ACHN (cell line): ENCODE measurements around the gene ECEL1.

Experiments used
- DNase-seq: peaks from one replicate; pipeline ENCODE4 v3.0.0-alpha.2; 2015
- in situ Hi-C: cut with HindIII; loops from 2 replicates; pipeline ENCODE4 v1.10.0; 2017; ENCODE audit warnings: low sequenced_read_pairs, low pct_ligation_motif_present, low pct_unique_long_range_greater_than_20kb

The ECEL1 gene

DNA sequence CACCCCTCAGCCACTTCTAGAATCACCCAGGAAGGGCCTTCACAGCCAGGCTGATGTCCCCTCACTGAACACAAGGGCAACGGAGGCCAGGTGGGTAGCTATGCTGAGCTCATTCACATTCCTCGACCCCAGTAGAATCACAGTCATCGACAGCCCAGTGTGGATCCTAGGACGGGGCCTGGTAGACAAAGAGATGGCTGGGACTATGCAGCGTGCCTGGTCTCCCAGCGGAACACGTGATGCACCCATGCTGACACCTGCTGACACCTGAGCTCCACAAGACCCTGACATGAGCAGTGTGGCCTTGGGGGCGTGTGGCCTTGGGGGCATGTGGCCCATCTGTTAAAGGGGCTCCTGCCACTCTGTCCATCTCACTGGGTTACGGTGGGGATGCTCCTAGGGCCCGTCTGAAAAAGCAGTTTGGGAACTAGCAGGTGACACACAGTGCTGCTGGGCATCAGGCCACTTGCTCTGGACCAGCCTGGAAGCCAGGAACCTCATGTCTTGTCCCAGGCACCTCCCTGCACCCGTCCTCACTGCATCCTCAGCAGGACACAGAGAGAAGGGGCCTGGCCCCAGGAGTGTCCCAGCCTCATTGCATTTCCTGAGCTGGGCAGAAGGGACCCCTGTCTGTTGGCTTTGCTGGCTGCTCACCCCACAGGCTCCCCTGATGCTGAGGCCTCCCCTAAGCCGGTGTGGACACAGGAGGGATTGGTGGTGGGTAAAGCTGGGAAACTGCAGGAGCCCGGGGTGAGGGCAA lies 9.7 kb downstream of the ECEL1 start:
- no peak for DNase-seq
- in situ Hi-C loops: no loop called here

DNA sequence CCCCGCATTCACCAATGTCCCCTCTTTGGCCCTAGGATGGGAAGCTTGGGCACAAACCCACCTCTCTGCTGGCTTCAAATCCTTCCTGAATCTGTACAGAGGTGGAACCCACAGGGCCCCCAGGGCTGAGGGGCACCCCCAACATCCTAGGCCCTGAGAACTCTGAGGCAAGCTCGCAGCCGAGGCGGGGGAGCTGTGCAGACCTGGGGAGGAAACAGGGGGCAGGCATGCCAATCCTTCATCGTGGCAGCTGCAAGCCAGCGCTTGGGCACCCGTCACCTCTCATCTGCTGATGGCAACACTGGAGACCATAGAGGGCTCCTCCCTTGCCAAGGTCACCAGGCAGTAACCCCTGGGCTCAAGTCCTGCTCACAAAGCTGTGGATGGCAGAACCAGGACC lies 10.8 kb downstream of the ECEL1 start:
- in situ Hi-C loops: no loop called here
- no peak for DNase-seq

DNA sequence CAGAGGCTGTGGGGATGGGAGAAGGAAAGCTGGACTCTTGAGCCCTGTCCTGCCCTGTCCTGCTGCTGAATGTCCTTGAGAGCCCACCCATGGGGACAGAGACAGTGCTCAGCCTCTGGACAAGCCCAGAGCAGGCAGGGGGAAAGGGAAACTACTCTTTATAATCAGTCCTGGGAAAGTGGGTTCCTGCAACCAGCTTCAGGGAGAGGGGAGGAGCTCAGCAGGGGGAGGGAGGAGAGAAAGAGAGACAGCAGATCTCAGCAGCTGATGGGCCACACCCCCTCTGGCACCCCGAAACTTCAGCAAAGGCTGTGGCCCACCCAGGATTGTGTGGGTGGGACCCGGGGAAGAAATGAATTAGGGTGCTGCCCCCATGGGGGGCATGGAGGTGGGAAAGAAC lies 11.6 kb downstream of the ECEL1 start:
- no peak for DNase-seq
- in situ Hi-C loops: no loop called here

DNA sequence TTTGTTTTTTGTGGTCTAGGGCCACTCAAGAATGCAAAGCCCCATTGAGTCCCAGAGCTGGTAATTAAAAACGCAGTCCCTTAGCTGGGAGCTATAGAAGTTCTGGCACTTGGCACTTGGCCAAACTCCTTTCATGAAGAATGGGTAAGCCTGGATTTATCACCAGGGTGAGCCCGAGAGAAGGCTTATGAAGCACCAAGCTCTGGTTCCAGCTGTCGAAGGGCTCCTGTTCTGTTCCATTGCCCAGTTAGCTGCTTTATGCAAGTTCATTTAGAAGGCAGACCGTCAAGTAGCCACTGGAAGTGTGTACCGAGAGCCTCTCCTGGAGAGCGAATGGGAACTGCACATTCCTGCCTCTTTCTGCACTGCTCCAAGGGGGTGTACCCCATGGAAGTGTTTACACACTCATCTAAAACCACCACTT lies 14.2 kb downstream of the ECEL1 start:
- in situ Hi-C loops: no loop called here
- DNase-seq: no peak

DNA sequence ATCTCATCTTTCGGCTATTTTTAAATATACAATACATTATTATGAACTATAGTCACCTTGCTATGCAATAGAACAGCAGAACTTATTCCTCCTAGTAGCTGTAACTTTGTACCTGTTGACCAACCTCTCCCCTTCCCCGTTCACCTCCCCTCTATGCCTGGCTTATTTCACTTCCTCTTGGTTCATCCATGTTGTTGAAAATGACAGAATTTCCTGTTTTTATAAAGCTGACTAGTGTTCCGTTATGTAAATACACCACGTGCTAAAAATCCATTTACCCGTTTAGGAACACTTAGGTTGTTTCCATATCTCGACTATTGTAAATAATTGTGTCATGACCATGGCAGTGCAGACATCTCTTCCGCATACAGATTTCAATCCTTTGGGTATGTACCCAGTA lies 21.4 kb downstream of the ECEL1 start:
- in situ Hi-C loops: no loop called here
- no peak for DNase-seq

DNA sequence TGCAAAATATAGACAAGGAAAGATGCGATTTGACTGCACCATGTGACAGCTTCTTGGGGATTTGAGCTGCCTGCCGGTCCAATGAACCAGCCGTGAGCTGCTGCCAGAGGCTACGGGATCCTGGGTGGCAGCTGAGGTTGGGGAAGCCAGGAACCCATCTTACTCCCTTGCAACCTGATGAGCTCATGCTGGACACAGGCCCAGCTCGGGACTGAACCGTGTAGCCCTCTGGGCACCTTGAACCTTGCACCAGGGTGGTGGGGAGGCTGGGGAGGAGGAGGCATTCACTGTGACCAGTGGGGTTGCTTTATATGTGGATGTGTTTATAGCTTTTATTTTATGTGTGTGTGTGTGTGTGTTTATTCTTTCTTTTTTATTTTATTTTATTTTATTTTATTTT lies 22.6 kb downstream of the ECEL1 start:
- no peak for DNase-seq
- in situ Hi-C loops: no loop called here

DNA sequence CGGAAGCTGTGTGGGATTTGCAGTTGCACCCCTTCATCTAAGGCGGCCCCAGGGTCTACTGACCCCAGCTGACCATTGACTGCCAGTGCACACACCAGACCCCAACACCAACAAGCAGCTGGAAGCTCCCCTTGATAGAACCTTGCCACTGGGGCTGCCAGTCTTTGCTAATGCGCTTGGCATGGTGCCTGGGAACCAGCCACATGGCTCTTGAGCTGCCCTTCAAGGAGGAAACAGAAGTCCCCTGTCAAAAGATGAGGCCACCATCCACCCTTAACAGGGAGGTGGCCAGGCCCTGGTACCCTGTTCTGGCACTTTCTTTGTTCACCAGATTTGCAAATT lies 23.1 kb downstream of the ECEL1 start:
- in situ Hi-C loops: no loop called here

DNA sequence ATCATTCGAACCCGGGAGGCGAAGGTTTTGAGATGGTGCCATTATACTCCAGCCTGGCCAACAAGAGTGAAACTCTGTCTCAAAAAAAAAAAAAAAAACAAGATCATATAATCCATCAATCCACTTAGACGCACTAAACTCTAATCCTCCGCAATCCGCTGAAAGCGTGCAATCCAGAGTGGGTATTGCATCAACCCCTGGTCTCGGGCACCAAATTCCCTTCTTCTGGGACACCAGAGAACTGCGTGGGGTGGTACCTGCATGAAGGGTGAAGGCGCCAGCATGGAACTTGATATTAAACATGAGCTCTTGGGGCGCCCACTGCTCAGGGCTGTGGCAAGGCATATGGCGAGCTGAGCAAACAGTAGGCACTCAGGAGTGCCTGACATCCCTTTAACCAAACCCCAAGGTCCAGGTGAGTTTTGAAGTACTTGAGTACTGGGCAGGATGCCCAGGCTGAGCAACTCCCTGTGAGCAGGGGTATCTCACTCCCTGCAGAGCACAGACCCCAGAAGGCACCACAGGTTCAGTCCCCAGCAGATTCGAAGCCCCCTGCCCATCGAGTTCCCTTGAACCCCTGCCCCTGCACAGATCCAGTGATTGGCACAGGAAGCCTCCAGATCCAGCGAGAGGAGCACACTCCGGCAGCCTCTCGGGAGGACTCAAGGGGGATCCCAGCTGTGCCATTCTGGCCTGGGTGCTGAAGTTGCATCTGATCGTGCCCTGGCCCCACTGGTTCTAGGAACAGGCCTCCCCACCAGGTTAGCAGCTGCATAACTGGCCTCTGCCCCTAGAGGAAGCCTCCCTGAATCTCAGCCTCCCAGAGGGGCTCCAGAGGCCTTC lies 23.7 kb downstream of the ECEL1 start:
- in situ Hi-C loops: no loop called here
- DNase-seq: no peak

More for the DNA sequence above, 23.1 kb downstream of the ECEL1 start:
- DNase-seq: no peak

DNA sequence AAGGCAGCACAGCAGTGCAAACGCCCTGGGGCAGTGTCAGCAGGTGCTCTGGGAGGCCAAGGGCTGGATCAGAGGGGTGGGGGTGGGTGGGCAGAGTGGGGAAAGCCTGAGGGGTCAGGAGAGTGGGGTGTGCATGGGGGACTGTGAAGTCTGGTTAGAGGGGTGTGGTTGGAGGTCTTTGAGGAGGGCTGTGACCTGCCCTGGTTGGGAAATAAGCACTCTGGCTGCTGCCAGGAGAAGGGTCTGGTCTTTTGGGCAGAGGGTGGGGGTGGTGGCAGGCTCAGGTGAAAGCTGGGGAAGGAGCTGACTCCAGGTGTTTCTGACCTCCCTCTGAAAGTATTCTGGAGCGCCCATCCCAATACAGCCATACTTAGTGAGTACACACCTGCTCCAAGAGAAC lies 27.5 kb downstream of the ECEL1 start:
- no peak for DNase-seq
- in situ Hi-C loops: no loop called here

DNA sequence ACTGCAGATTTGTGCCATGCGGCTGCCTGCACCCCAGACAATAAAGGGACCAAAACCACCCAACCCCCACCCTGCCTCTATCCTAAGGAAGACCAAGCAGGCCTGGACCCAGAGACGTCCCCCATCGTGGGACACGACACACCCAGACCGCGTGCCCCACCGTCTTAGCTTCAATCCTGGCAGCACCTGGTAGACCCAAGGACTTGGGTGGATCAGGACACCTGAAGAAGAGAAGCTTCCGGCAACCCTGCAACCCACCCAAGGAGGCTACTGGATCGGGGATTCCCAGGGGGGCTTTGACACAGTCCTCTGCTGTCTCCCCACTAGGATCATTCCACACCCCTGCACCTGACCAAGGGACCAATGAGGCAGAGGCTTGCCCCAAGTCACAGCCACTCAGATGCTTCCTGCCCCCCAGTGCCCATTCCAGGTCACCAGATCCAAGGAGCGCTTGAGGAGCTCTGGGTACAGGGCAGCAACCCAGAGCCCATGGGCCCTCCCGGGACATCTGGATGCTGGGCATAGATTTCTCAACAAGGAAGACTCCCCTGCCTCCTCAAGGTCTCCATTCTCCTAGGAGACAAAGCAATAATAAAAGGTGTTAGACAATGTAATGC lies 28.1 kb downstream of the ECEL1 start:
- no peak for DNase-seq
- in situ Hi-C loops: no loop called here

DNA sequence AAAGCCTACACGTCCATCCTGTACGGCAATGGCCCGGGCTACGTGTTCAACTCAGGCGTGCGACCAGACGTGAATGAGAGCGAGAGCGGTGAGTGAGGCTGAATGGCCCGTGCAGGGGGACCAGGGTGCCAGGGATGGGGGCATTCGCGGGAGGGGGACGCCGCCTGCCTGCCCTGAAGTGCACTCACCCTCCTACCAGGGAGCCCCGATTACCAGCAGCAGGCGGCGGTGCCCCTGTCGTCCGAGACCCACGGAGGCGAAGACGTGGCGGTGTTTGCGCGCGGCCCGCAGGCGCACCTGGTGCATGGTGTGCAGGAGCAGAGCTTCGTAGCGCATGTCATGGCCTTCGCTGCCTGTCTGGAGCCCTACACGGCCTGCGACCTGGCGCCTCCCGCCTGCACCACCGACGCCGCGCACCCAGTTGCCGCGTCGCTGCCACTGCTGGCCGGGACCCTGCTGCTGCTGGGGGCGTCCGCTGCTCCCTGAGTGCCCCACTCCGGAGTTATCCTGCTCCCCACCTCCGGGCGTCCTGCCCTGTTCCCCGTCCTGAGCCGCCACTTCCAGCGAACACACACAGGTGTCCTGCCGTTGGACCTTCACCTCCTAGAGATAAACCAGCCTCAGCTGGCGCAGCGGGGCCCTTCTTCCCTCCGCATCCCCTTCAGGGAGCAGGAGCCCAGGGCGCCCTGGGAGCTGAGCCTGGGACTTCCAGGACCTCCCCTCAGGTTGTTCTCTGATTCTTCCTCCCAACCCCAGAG lies 28.8 kb downstream of the ECEL1 start:
- DNase-seq: no peak
- in situ Hi-C loops: no loop called here

DNA sequence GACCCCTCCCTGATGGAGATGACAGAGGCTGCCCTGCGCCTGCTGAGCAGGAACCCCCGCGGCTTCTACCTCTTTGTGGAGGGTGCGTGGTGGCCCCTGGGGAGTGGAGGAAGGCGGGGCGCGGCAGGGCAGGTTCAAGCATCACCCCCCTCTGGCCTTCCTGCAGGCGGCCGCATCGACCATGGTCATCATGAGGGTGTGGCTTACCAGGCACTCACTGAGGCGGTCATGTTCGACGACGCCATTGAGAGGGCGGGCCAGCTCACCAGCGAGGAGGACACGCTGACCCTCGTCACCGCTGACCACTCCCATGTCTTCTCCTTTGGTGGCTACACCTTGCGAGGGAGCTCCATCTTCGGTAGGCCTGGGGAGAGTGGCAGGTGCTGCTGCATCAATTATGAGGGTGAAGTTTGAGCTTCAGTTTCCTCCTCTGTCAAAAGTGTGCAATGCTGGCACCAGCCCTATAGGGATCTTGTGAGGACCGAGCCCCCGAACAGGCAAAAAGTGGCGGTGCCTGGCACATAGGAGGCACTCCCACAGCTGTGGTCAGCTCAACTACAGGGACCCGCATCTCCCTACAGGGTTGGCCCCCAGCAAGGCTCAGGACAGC lies 29.5 kb downstream of the ECEL1 start:
- no peak for DNase-seq
- in situ Hi-C loops: no loop called here

DNA sequence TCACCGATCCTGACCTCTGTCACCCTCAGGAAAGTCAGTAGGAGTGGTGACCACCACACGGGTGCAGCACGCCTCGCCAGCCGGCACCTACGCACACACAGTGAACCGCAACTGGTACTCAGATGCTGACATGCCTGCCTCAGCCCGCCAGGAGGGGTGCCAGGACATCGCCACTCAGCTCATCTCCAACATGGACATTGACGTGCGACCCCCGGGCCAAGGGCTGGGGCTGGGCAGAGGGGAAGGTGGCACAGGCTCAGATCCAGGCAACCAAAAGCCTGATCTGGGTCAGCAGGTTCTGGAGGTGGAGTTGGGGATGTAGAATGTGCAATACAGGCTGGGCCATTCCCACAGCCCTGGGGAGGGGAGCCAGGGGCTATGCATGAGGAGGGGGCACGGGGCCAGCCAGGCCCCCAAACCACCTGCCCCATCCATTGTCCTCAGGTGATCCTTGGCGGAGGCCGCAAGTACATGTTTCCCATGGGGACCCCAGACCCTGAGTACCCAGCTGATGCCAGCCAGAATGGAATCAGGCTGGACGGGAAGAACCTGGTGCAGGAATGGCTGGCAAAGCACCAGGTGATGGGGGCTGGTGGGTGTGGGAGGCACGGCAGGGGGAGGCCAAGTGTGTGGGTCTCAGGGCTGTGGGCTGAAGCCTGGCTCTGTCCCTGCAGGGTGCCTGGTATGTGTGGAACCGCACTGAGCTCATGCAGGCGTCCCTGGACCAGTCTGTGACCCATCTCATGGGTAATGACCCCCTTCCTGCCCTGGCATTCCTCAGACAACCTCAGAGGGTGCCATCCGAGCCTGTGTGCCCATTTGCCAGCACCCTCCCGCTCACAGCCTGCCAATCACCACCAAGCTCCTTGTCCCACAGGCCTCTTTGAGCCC lies 30.3 kb downstream of the ECEL1 start:
- no peak for DNase-seq
- in situ Hi-C loops: no loop called here

DNA sequence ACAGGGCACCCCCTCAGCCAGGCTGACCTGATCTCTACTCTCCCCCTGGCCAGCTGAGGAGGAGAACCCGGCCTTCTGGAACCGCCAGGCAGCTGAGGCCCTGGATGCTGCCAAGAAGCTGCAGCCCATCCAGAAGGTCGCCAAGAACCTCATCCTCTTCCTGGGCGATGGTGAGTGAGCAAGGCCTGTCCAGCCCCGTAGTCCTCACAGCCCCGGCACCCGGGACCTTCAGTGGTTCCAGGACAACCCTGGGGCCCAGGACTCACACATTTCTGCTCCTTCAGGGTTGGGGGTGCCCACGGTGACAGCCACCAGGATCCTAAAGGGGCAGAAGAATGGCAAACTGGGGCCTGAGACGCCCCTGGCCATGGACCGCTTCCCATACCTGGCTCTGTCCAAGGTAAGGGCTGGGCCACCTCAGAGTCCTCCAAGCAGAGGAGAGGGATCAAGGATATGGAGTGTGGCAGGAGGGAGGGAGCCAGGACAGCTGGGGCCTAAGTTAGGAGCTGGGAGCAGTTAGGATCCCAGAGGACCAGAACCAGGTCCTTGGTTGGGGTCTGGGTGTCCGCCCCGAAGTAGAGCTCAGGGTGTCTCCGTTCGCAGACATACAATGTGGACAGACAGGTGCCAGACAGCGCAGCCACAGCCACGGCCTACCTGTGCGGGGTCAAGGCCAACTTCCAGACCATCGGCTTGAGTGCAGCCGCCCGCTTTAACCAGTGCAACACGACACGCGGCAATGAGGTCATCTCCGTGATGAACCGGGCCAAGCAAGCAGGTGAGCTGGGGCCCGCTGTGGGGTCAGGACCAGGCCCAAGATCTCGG lies 31.1 kb downstream of the ECEL1 start:
- in situ Hi-C loops: no loop called here
- DNase-seq: no peak

DNA sequence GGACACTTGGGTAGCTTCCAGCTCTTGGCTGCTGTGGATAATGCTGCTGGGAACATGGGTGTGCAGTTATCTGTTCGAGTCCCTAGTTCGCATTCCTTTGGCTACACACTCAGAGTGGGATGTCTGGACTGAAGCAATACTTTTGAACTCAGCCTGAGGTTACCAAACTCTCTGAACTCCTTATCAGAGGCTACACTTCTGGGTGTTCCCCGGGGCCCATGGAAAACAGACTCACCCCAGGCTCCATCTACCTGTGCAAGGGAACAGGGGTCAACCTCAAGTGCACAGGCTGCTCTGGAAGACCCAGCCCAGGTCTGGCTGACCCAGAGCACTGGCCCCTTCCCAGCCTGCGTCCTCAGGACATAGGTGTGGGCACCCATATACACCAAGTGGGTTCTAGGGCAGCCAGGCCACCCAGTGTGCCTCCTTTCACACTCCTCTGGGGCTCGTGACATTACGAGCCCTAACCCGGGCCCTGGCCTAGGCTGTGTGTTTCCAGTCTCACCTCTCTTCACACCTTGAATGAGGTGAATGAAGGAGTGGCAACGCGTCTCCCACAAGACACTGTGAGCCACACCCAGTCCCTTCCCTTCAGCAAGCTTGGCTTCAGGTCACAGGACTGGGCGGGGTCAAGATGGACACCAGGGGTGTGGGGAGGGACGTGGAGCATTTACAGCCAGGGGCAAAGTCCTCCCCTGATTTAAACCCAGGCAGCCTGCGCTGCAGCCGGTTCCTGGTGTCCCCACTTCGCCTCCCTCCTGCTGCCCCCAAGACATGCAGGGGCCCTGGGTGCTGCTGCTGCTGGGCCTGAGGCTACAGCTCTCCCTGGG lies 32.0 kb downstream of the ECEL1 start, which contains the start of gene ALPI:
ALPI (plus strand) TSS at position 728 of the 830 bp plus-strand sequence; CDS start at position 775, 47 bp downstream.
- no peak for DNase-seq
- in situ Hi-C loops: no loop called here

DNA sequence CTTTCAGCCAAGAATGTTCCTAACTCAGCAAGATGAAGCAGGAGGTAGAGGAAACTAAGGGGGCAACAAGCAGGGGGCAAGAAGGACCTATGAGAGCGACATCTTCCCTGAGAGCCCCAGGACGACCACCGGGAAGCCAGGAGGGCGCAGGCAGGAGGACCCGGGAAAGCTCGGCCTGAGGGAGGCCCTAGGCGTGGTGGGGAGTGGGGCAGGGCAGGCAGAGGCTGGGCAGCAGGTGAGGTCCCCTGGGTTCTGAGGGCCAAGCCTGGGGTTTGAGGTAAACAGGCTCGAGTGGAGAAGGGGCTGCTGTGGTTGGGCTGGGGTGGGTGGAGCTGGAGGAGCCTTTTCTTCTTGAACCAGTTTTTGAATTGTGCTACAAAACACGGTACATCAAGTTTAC lies 33.0 kb downstream of the ECEL1 start:
- no peak for DNase-seq
- in situ Hi-C loops: no loop called here
